HUES48 (cell line): Measurements from ENCODE around the gene NKX2-2.
A peak's percentile ranks its signal among the peaks of the same experiment; 100 is the strongest.

Experiments
- H3K27ac ChIP-seq: one replicate; pipeline ENCODE4 v1.7.0; 2013; ENCODE audit warnings: low read depth, low read length, inconsistent platforms
- H3K27me3 ChIP-seq: 2 replicates; pipeline ENCODE4 v1.6.1; 2013; ENCODE audit warnings: mild to moderate bottlenecking, low read length; ENCODE audit not compliant: control insufficient read depth, insufficient read depth
- H3K36me3 ChIP-seq: 2 replicates; pipeline ENCODE4 v1.6.1; 2013; ENCODE audit warnings: low read length; ENCODE audit not compliant: control insufficient read depth, insufficient read depth
- H3K4me1 ChIP-seq: 2 replicates; pipeline ENCODE4 v1.6.1; 2013; ENCODE audit warnings: mild to moderate bottlenecking, low read length; ENCODE audit not compliant: control insufficient read depth, insufficient read depth
- H3K4me3 ChIP-seq: 2 replicates; pipeline ENCODE4 v1.5.1; 2013; ENCODE audit warnings: mild to moderate bottlenecking, low read depth, low read length
- H3K9ac ChIP-seq: 2 replicates; pipeline ENCODE4 v1.6.1; 2013; ENCODE audit warnings: mild to moderate bottlenecking, low read depth, low read length, moderate library complexity
- H3K9me3 ChIP-seq: 2 replicates; pipeline ENCODE4 v1.6.1; 2013; ENCODE audit warnings: low read length; ENCODE audit not compliant: control insufficient read depth, insufficient read depth

The NKX2-2 gene

DNA sequence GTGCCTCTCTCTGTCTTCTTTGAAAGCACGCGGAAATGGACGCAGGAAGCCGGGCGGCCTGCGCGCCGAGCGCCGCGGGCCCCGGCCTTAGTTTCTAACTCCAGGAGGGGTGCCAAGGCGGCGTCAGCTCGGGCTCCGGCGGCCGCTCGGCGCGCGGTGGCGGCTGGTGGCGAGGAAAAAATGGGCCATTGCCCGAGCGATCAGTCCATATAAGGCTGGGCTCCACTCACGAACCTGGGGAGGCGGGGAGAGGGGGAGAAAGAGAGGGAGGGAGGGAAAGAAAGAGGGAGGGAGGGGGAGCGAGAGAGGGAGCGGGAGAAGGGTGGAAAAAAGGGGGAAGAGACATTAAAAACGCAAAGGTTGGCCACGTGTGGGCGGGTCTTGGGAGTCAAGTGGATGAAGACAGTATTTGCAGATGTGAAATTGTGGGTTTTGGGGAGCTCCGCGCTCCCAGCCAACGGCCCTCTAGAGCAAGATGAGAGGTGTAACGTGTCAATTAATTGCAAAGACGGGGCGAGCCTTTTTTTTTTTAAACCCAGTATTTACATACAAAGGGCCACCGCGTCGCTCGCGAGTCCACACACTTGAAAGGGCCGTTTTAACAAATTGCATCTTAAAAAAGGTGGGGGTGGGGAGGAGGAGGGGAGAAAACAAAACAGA lies at the start of gene NKX2-2:
NKX2-2 (minus strand) TSS at position 184 of the 660 bp plus-strand sequence. CDS start 395 bp downstream, outside the sequence.
- H3K4me3 ChIP-seq = peak within 1 kb of the TSS; percentile 52
- H3K36me3 ChIP-seq = no peaks in the 10 kb centered on the region
- H3K9me3 ChIP-seq = no peaks in the 10 kb centered on the region
- peaks cover 38% of the 10 kb centered on the region for H3K4me1 ChIP-seq
- no peak within 1 kb of the TSS for H3K9ac ChIP-seq
- H3K27ac ChIP-seq = no peak within 1 kb of the TSS
- peaks cover 92% of the 10 kb centered on the region for H3K27me3 ChIP-seq

DNA sequence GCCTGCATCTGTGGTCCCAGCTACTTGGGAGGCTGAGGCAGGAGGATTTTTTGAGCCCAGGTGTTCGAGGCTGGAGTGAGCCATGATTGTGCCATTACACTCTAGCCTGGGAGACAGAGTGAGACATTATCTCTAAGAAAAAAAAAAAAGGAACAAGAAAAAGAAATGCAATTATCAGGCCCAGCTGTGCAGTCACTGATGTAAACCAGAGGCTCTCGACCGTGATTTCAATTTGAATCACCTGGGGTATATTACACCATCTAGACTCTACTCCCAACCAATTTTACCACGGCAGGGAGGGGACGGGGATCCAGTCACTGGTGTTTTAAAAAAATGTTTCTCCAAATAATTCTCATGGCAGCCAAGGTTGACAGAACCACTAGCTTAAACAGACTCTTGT lies 48.8 kb upstream of the NKX2-2 start:
- Histone ChIP-seq H3K4me1 (no peaks in the 10 kb centered on the region), H3K36me3 (no peaks in the 10 kb centered on the region), H3K27me3 (no peaks in the 10 kb centered on the region), H3K9ac (no peak overlapping the region), H3K4me3 (no peak overlapping the region), H3K27ac (no peak overlapping the region), H3K9me3 (no peaks in the 10 kb centered on the region)

DNA sequence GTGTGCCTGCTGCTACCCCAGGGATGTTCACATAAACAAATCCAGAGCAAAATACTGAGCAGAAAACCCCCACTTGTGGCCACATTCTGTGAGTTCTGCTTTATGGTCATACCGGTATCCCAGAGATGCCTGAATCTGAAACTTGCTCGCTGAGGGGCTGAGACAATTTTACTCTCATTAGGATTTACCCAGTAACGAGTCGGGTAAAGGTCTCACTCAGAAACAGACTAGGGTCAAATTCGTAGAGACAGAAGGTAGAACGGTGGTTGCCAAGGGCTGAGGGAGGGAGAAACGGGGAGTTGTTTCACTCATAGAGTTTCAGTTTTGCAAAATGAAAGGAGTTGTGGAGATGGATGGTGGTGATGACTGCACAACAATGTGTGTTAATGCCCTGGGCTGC lies 45.4 kb upstream of the NKX2-2 start:
- no peaks in the 10 kb centered on the region for H3K27me3 ChIP-seq
- no peaks in the 10 kb centered on the region for H3K36me3 ChIP-seq
- H3K9ac ChIP-seq = no peak overlapping the region
- H3K4me1 ChIP-seq = peaks cover 6% of the 10 kb centered on the region
- H3K9me3 ChIP-seq = no peaks in the 10 kb centered on the region
- H3K27ac ChIP-seq = no peak overlapping the region
- H3K4me3 ChIP-seq = no peak overlapping the region

DNA sequence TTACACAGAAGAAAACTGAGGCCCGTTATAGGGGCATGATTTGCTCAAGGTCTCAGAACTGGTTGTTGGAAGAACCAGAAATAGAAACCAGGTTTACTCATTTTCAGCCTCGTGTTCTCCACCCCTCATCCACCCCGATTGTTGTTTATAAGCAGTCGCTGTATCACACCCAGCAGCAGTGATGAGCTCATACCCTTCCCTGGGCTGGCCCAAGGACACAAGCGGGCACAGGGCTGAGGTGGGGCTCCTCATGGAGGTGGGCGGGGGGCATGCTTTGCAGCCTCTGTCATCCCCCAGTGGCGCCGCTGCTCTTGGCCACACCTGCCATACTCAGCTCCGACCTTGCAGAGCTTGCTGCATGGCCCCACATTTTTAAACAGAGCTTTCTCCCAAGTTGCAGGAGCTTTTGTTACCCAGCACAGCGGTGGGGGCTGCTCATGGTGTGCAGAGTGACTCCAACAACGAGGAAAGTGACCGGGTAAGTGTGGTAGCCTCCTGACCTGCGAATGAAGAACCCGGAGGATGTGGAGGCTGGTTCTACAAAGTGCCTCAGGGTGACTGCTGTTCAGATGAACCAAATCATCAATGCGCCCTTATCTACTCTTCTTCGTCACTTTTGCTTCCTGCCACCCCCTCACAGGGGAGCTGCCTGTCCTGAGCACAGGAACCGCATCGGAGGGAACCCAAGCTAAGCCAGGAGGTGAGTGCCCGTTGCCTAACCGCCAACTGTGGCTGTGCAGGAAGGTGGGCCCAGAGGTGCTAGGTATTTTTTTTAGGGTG lies 43.6 kb upstream of the NKX2-2 start:
- H3K36me3 ChIP-seq = no peaks in the 10 kb centered on the region
- H3K9me3 ChIP-seq = no peaks in the 10 kb centered on the region
- no peak overlapping the region for H3K27ac ChIP-seq
- peaks cover 9% of the 10 kb centered on the region for H3K4me1 ChIP-seq
- H3K27me3 ChIP-seq = no peaks in the 10 kb centered on the region
- H3K9ac ChIP-seq = no peak overlapping the region
- no peak overlapping the region for H3K4me3 ChIP-seq

DNA sequence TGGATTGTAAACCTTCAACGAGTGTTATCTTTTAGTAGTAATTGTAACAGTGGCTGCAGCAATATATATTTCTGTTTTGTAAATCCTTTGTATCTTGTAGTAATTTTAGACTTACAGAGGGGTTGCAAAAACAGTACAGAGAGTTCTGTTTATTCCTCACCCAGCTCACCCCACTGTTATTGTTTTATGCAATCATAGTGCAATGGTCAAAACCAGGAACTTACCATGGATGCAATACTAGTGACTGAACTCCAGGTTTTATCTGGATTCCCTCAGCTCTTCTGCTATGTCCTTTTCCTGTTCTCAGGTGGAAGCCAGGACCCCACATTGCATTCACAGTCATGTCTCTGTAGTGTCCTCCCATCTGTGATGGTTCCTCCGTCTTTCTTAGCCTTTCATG lies 42.5 kb upstream of the NKX2-2 start:
- Histone ChIP-seq H3K36me3 (no peaks in the 10 kb centered on the region), H3K27me3 (no peaks in the 10 kb centered on the region), H3K9ac (no peak overlapping the region), H3K27ac (no peak overlapping the region), H3K9me3 (no peaks in the 10 kb centered on the region), H3K4me3 (no peak overlapping the region), H3K4me1 (peaks cover 9% of the 10 kb centered on the region)

DNA sequence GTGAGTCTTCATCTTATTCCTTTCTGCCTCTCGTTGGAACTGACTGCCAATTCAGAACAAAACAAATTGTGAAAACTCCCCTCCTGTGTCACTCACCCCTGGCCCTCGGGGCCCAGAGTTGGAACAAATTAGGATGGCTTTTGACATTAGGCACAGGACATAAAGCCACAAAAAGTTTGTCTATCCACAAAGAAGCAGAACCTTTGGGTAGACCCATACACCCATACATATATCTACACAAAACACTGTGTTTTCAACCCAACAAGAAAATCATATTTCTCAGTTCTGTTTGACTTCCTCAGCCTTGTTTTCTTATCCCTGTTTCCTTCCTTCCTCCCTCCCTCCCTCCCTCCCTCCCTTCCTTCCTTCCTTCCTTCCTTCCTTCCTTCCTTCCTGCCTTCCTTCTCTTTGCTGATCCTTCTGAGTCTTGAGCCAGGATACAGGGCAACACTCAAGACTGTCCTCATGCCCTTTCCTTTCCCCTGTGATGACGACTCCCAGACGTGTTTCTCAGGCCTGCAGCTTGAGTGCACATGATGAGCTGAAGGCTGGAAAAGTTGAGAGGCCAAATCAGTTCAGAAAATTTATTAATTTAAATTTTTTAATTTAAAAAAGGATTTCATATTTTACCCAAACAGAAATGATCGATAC lies 41.7 kb upstream of the NKX2-2 start:
- Histone ChIP-seq H3K9ac (no peak overlapping the region), H3K36me3 (no peaks in the 10 kb centered on the region), H3K27me3 (no peaks in the 10 kb centered on the region), H3K27ac (no peak overlapping the region), H3K4me3 (no peak overlapping the region), H3K9me3 (no peaks in the 10 kb centered on the region), H3K4me1 (peaks cover 9% of the 10 kb centered on the region)

DNA sequence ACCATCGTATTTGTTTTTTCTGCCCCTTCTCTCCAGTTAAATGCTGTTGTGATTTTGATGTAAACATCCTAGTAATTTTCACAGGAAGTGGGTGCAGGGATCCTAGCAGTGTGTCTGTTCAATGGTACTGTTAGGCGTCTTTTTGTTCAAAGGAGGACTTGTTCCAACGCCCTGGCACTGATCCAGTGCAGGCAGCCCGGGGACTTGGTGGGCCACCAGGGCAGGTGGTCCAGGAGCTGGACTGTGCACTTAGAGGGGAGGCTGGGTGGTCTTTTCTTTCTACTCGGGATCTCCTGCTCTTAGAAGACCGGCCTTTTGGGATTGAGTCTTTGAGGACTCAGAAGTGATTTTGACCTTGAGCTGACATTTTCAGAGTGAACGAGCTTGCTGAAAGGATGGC lies 41.1 kb upstream of the NKX2-2 start:
- Histone ChIP-seq H3K36me3 (no peaks in the 10 kb centered on the region), H3K4me1 (peaks cover 9% of the 10 kb centered on the region), H3K27ac (no peak overlapping the region), H3K9ac (no peak overlapping the region), H3K4me3 (no peak overlapping the region), H3K27me3 (no peaks in the 10 kb centered on the region), H3K9me3 (no peaks in the 10 kb centered on the region)

DNA sequence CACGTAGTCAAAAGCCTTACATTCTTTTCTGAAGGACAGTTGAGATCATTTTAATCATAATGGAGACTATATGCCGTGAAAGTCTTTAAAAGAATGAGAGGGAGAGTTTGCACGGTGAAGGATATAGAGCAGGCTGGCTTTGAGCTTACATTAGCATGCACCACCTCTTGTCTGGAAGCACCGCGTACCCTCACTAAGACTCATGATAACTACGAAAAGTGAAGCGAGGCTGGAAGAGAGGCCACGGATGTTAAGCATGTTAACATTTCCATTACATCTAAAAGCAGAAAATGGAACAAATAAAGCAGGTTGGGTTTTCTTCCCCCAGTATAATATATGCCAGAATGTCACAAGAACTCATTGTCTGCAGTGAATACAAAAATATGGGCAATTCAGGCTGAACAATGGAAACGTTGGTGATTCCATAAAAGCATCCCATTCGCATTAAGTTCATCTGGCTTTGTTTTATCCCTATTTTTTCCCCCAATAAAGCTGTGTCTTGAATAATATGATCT lies 40.6 kb upstream of the NKX2-2 start:
- no peak overlapping the region for H3K9ac ChIP-seq
- H3K36me3 ChIP-seq = no peaks in the 10 kb centered on the region
- no peaks in the 10 kb centered on the region for H3K9me3 ChIP-seq
- H3K27ac ChIP-seq = no peak overlapping the region
- H3K4me3 ChIP-seq = no peak overlapping the region
- peaks cover 9% of the 10 kb centered on the region for H3K4me1 ChIP-seq
- H3K27me3 ChIP-seq = no peaks in the 10 kb centered on the region

DNA sequence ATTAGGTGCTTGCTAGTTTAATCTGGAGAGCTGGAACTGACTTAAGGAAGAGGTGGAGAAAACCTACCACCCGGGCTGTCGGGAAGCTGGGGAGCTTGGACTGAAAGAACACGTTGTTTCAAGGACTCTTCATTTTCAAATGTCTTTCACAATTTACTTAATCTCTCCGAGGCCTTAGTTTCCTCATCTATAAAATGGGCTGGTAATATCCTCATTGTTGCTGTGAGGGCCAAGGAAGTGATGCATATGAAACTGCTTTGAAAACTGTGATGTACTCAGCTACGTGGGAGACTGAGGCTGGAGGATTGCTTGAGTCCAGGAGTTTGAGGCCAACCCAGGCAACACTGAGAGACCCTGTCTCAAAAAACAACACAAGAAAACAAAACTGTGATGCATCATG lies 36.7 kb upstream of the NKX2-2 start:
- no peak overlapping the region for H3K27ac ChIP-seq
- H3K9me3 ChIP-seq = no peaks in the 10 kb centered on the region
- peaks cover 9% of the 10 kb centered on the region for H3K4me1 ChIP-seq
- H3K9ac ChIP-seq = no peak overlapping the region
- no peaks in the 10 kb centered on the region for H3K36me3 ChIP-seq
- H3K27me3 ChIP-seq = no peaks in the 10 kb centered on the region
- no peak overlapping the region for H3K4me3 ChIP-seq

DNA sequence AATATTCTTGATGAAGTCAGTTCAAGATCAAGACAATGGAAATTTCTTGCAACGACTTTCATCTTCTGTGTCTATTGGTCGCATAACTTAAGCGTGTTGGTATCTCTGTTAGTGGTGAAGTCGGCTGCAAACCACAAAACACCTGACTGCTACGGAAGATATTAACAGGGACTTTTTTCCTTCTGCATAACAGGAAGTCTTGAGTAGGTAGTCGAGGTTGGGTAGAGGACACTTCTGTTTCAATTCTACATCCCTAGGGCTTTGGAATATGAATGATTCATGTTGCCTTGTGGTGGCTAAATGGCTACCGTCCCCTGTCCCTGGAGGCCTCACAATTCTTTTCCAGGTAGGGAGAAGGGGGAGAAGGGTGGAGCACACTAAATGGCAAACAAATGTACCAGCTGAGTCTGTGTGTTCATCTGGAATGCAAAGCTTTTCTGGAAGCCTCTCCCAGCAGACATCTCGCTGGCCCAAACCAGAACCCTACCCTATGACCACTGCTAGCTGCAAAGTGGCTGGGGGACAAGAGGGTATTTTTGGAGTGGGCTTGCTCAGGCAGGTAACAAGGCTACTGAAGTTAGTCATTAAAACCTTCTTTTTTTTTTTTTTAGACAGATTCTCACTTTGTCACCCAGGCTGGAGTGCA lies 34.6 kb upstream of the NKX2-2 start:
- H3K36me3 ChIP-seq = no peaks in the 10 kb centered on the region
- H3K27ac ChIP-seq = no peak overlapping the region
- no peaks in the 10 kb centered on the region for H3K9me3 ChIP-seq
- no peaks in the 10 kb centered on the region for H3K4me1 ChIP-seq
- no peaks in the 10 kb centered on the region for H3K27me3 ChIP-seq
- no peak overlapping the region for H3K9ac ChIP-seq
- no peak overlapping the region for H3K4me3 ChIP-seq
